Left ventricle myocardium superior (tissue), 1 donor: Measurements from ENCODE around the gene CFAP54. TPM values are rescaled to one million over a fixed set of nuclear protein-coding genes. Genes with fewer than 3 reads are reported as not detected.

Experiments used
- ATAC-seq: fragments of 200-7000 bp; cut with Tn5 transposase; one replicate; pipeline ENCODE4 v1.9.1; 2020; ENCODE audit warnings: mild to moderate bottlenecking, moderate library complexity
- DNase-seq: peaks from one replicate; pipeline ENCODE4 v3.0.0-alpha.2; 2020
- intact Hi-C: fragments of 100-400 bp; cut with micrococcal nuclease; formaldehyde crosslinking; loops from one replicate; pipeline ENCODE4 v1.11.0; 2022
- total RNA-seq: library from RNA; stranded (reverse); fragmentation: NEBNext Ultra II Directional; extraction: Animal tissue kit (Norgen Biotek cat#: 25700); gene quantifications from one replicate; pipeline ENCODE4 v1.2.1, GENCODE V29; 2021
- donor health status: DM: no; HTN: yes; CAD: no; lungs with severe emphysema.

The CFAP54 gene
- total RNA-seq, 1 donor from 2014 or later: 0.10 TPM

GRCh38 chr12:96906849-96907670 lies 417.7 kb downstream of the CFAP54 start, which contains the start of gene NEDD1:
NEDD1 (plus strand) TSS chr12:96907257; CDS start chr12:96909760, 2,503 bp downstream.
- ATAC-seq (peak; percentile 98), DNase-seq (peak; percentile 94)
- intact Hi-C loops: no loop called here

DNA sequence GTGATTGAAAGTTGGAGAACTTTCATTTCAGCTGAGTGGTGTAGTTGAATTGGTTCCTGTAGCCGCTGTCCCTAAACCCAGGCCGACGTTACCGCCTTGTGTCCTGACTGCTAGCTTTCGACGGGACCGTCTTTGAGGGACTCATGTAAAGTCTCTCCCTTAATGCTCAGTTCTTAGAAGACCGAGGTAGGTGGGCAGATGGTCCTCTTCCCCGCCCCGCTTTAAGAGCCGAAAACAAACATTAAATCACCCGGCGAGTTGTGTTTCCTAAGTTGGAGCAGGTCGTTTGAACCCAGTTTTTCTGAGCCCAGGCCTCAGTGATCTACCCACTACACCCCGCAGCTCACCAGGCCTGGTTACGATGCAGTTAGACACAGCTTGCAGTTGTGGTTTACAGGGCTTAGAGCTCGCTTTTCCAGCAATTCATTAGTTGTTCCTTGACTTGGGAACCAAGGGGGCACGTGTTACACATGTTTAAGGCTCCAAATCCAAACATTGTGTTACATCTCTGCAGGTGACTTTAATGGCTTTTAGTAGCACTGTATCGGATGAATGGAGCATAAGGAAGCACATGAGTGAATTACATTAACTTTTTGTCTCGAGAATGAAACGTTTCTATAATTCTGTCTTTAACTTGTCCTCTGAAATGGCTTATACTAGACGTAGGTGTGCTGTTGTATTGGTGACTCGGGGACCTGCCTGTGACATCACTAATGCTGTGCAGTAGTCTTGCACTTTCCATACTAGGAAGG lies 418.5 kb downstream of the CFAP54 start:
- intact Hi-C loops: no loop called here
- DNase-seq: peak; percentile 30
- peak; percentile 54 for ATAC-seq

DNA sequence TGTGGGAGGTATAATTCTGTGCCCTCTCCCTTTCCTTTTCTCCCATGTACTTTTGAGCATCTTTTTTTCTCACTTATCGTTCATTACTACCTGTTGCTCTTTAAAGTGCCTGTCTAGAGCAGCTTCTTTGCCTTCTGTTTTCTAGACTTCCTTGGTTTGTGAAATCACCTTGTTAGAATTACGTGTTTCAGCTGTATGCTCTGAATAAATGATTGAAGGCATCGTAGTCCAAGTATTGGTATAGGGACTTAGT lies 419.0 kb downstream of the CFAP54 start:
- intact Hi-C loops: no loop called here
- DNase-seq (no peak), ATAC-seq (no peak)

- no peak for DNase-seq
- intact Hi-C loops: no loop called here
- ATAC-seq: peak; percentile 36
Observed at GRCh38 chr12:96912261-96912660, 422.9 kb downstream of the CFAP54 start.

GRCh38 chr12:96912943-96913342 lies 423.6 kb downstream of the CFAP54 start:
- DNase-seq (no peak), ATAC-seq (no peak)
- intact Hi-C loops: no loop called here

DNA sequence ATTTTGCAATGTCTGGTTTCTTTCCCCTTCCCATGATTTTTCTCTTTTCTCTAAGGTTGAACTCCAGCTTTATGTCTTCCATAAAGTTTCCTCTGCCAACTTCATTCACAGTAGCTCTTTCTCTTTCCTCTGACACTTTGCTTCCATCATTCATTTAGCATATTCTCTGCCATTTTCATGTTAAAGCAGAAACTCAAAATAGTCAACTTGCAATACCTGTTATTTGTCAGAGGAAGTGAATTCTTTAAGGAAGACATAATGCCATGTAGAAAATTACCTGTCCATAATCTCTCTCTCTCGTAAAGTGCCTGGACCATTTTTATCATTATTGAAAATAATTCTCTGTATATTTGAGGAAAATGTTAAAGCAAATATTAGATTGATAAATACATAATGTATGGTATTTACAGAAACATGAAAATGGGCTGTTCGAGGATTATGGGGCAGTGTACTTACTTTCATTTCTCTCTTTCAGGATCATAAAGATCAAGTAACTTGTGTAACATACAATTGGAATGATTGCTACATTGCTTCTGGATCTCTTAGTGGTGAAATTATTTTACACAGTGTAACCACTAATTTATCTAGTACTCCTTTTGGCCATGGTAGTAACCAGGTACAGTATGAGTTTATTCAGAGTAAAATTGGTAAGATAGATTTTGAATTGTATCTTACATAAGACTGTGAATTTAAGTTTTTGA lies 430.3 kb downstream of the CFAP54 start:
- DNase-seq: no peak
- intact Hi-C loops: no loop called here
- no peak for ATAC-seq

Other genes starting within 250 kb of the CFAP54 start
- 16.6 TPM for gene CDK17, start 89.1 kb upstream of the CFAP54 start, total RNA-seq